ENCODE measurements around the gene CIB1. TPM values are rescaled to one million over a fixed set of nuclear protein-coding genes. Genes with fewer than 3 reads are reported as not detected.
"Not testable (repeated sequence)": the region's sequence is repeated elsewhere in the genome, so short reads cannot be mapped to it uniquely, and the experiment has no call there.

Gene CIB1
- 62.8 TPM for total RNA-seq
- long read RNA-seq, transcript CIB1-201 (7 exons, 1,247 nt), result major isoform, 62 of 91 reads
- long read RNA-seq, partial matches to known transcripts, result 5 of 91 reads
- long read RNA-seq, other reads (novel, unspliced or antisense), result 24 of 91 reads

GRCh38 chr15:90233387-90234095 lies at the start of gene CIB1:
CIB1 (minus strand) TSS chr15:90233941; CDS start chr15:90233885, 56 bp downstream.
- H3K27ac ChIP-seq, result peak within 1 kb of the TSS; percentile 97
- no peaks in the 10 kb centered on the region for H3K9me3 ChIP-seq
- no peaks in the 10 kb centered on the region for H3K27me3 ChIP-seq
- intact Hi-C loops (cut with DNase I), result no loop called here
- ATAC-seq, result peak; percentile 95
- H3K4me3 ChIP-seq, result peak within 1 kb of the TSS; percentile 95
- peaks cover 31% of the 10 kb centered on the region for H3K4me1 ChIP-seq
- H3K36me3 ChIP-seq, result peaks cover 52% of the 10 kb centered on the region
- DNase-seq, result peak; percentile 99
- TF ChIP-seq, protein P1, sequence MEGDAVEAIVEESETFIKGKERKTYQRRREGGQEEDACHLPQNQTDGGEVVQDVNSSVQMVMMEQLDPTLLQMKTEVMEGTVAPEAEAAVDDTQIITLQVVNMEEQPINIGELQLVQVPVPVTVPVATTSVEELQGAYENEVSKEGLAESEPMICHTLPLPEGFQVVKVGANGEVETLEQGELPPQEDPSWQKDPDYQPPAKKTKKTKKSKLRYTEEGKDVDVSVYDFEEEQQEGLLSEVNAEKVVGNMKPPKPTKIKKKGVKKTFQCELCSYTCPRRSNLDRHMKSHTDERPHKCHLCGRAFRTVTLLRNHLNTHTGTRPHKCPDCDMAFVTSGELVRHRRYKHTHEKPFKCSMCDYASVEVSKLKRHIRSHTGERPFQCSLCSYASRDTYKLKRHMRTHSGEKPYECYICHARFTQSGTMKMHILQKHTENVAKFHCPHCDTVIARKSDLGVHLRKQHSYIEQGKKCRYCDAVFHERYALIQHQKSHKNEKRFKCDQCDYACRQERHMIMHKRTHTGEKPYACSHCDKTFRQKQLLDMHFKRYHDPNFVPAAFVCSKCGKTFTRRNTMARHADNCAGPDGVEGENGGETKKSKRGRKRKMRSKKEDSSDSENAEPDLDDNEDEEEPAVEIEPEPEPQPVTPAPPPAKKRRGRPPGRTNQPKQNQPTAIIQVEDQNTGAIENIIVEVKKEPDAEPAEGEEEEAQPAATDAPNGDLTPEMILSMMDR (IDR thresholded peaks at IDR 0.05), result no peak

DNA sequence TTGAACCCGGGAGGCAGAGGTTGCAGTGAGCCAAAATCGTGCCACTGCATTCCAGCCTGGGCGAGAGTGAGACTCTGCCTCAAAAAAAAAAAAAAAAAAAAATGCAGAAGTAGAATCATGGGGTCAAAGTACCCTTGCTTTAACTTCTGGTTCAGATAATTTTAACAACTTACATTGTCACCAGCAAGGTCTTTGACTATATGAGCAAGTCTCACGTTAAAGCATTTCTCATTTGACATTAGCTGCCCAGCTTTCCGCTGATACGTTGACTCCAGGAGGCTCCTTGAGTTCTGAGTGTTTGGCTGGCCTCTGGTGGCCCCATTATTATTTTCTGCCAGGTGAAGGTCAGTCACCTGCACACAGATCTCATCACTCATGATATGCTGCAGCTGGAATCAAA lies 47.9 kb upstream of the CIB1 start:
- H3K9me3 ChIP-seq; H3K27me3 ChIP-seq; H3K4me3 ChIP-seq; DNase-seq; intact Hi-C loops (cut with DNase I); H3K4me1 ChIP-seq; H3K36me3 ChIP-seq; H3K27ac ChIP-seq; ATAC-seq: not testable (repeated sequence)

GRCh38 chr15:90280743-90281142 lies 47.0 kb upstream of the CIB1 start:
- H3K4me3 ChIP-seq; H3K36me3 ChIP-seq; H3K9me3 ChIP-seq; H3K27ac ChIP-seq; ATAC-seq; intact Hi-C loops (cut with DNase I); H3K4me1 ChIP-seq; H3K27me3 ChIP-seq: not testable (repeated sequence)
- peak; percentile 6 for DNase-seq

DNA sequence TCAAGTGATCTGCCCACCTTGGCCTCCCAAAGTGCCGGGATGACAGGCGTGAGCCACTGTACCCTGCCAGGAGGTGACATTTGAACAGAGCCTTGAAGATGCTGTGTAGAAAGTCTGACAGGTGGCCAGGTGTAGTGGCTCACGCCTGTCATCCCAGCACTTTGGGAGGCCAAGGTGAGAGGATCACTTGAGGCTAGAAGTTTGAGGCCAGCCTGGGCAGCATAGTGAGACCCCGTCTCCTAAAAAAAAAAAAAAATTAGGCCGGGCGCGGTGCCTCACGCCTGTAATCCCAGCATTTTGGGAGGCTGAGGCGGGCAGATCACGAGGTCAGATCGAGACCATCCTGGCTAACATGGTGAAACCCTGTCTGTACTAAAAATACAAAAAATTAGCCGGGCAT lies 44.7 kb upstream of the CIB1 start:
- H3K36me3 ChIP-seq, result peaks cover 11% of the 10 kb centered on the region
- H3K9me3 ChIP-seq; H3K4me1 ChIP-seq; ATAC-seq; H3K4me3 ChIP-seq; H3K27ac ChIP-seq; intact Hi-C loops (cut with DNase I); H3K27me3 ChIP-seq: not testable (repeated sequence)
- DNase-seq, result peak; percentile 26

GRCh38 chr15:90271459-90272166 lies 37.9 kb upstream of the CIB1 start:
- Histone ChIP-seq H3K27ac (no peak overlapping the region), H3K4me3 (no peak overlapping the region), H3K4me1 (peaks cover 46% of the 10 kb centered on the region), H3K9me3 (no peaks in the 10 kb centered on the region), H3K27me3 (no peaks in the 10 kb centered on the region), H3K36me3 (peaks cover 67% of the 10 kb centered on the region)
- peak; percentile 32 for DNase-seq
- TF ChIP-seq, protein P1 (IDR thresholded peaks at IDR 0.05), result no peak
- peak; percentile 71 for ATAC-seq
- intact Hi-C loops (cut with DNase I), result no loop called here

DNA sequence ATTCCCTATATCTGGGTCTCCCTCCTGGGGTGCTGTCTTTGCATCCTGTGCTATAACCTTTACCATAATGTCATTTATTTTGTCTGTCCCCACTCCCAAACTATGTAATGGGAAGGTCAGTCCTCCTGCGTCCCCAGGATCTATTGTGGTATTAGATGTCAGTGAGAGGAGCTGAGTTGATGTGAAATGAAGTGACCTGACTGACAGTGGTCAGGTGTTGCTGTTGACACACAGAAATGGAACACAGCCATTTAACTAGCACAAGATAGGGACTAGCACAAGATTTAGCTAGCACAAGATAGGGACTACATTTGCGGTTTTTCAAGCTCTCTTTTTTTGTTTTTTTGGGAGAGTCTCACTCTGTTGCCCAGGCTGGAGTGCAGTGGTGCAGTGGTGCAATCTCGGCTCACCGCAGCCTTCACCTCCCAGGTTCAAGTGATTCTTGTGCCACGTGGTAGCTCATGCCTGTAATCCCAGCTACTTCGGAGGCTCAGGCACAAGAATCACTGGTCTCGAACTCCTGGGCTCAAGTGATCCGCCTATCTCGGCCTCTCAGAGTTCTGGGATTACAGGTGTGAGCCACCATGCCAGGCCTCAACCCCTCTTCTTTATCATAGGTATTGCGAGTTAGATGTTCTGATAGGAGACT lies 36.9 kb upstream of the CIB1 start:
- Histone ChIP-seq H3K27ac (no peak overlapping the region), H3K4me1 (peaks cover 49% of the 10 kb centered on the region), H3K36me3 (peaks cover 67% of the 10 kb centered on the region), H3K4me3 (no peak overlapping the region), H3K27me3 (no peaks in the 10 kb centered on the region), H3K9me3 (no peaks in the 10 kb centered on the region)
- TF ChIP-seq, protein P1 (IDR thresholded peaks at IDR 0.05), result no peak
- ATAC-seq (no peak), DNase-seq (peak; percentile 46)
- intact Hi-C loops (cut with DNase I), result no loop called here

GRCh38 chr15:90268415-90268814 lies 34.7 kb upstream of the CIB1 start:
- Histone ChIP-seq H3K9me3 (no peaks in the 10 kb centered on the region), H3K27ac (no peak overlapping the region), H3K27me3 (no peaks in the 10 kb centered on the region), H3K36me3 (peaks cover 56% of the 10 kb centered on the region), H3K4me3 (no peak overlapping the region), H3K4me1 (peaks cover 57% of the 10 kb centered on the region)
- intact Hi-C loops (cut with DNase I), result no loop called here
- TF ChIP-seq, protein P1 (IDR thresholded peaks at IDR 0.05), result no peak
- DNase-seq (no peak), ATAC-seq (no peak)

Data from upper lobe of right lung (tissue), 1 donor.